GOT3 (cell line): ENCODE results near the gene SLIT1.

Experiments
- DNase-seq: peaks from one replicate; lab custom pipeline; 2025; ENCODE audit warnings: mixed read lengths; lab: John Stamatoyannopoulos, UW

SLIT1 gene

GRCh38 chr10:97063271-97063982, 122.3 kb downstream of the SLIT1 start:
- no peak for DNase-seq

- no peak for DNase-seq
Observed at GRCh38 chr10:97062456-97062855, 123.3 kb downstream of the SLIT1 start.

- no peak for DNase-seq
Observed at GRCh38 chr10:97062046-97062445, 123.7 kb downstream of the SLIT1 start.

GRCh38 chr10:97061423-97061822, 124.3 kb downstream of the SLIT1 start:
- DNase-seq = no peak

GRCh38 chr10:97060441-97061084, 125.2 kb downstream of the SLIT1 start:
- DNase-seq = no peak

GRCh38 chr10:97059872-97060205, 125.9 kb downstream of the SLIT1 start:
- DNase-seq = no peak

- DNase-seq = no peak
Observed at GRCh38 chr10:97059006-97059871, 126.5 kb downstream of the SLIT1 start.

- DNase-seq = no peak
Observed at GRCh38 chr10:97058521-97058920, 127.2 kb downstream of the SLIT1 start.

GRCh38 chr10:97057491-97058235, 128.1 kb downstream of the SLIT1 start:
- no peak for DNase-seq

- DNase-seq = no peak
Observed at GRCh38 chr10:97056003-97056630, 129.6 kb downstream of the SLIT1 start.

- DNase-seq = no peak
Observed at GRCh38 chr10:97053276-97053675, 132.5 kb downstream of the SLIT1 start.

- no peak for DNase-seq
Observed at GRCh38 chr10:97050956-97051496, 134.7 kb downstream of the SLIT1 start.

- no peak for DNase-seq
Observed at GRCh38 chr10:97050205-97050745, 135.5 kb downstream of the SLIT1 start.

- DNase-seq = no peak
Observed at GRCh38 chr10:97049670-97050069, 136.1 kb downstream of the SLIT1 start.

GRCh38 chr10:97048649-97049427, 136.9 kb downstream of the SLIT1 start:
- DNase-seq = no peak

- DNase-seq = no peak
Observed at GRCh38 chr10:97047788-97048187, 138.0 kb downstream of the SLIT1 start.

GRCh38 chr10:97047083-97047736, 138.5 kb downstream of the SLIT1 start:
- no peak for DNase-seq

- DNase-seq = no peak
Observed at GRCh38 chr10:97046456-97047082, 139.2 kb downstream of the SLIT1 start.

- DNase-seq = no peak
Observed at GRCh38 chr10:97043563-97043855, 142.2 kb downstream of the SLIT1 start.
